Smooth muscle cell of the brain vasculature (primary cell): Measurements from ENCODE around the gene ZNG1B.
"Not testable (repeated sequence)": the region's sequence is repeated elsewhere in the genome, so short reads cannot be mapped to it uniquely, and the experiment has no call there.

Source experiments
- DNase-seq: peaks from one replicate; pipeline ENCODE4 v3.0.0-alpha.2; 2012; ENCODE audit warnings: low read depth, low spot score

The ZNG1B gene

GRCh38 chr2:113437508-113438465, at the start of gene ZNG1B:
Gene ZNG1B (plus strand): TSS chr2:113437691. CDS start chr2:113437869, 178 bp downstream.
- DNase-seq: not testable (repeated sequence)

DNA sequence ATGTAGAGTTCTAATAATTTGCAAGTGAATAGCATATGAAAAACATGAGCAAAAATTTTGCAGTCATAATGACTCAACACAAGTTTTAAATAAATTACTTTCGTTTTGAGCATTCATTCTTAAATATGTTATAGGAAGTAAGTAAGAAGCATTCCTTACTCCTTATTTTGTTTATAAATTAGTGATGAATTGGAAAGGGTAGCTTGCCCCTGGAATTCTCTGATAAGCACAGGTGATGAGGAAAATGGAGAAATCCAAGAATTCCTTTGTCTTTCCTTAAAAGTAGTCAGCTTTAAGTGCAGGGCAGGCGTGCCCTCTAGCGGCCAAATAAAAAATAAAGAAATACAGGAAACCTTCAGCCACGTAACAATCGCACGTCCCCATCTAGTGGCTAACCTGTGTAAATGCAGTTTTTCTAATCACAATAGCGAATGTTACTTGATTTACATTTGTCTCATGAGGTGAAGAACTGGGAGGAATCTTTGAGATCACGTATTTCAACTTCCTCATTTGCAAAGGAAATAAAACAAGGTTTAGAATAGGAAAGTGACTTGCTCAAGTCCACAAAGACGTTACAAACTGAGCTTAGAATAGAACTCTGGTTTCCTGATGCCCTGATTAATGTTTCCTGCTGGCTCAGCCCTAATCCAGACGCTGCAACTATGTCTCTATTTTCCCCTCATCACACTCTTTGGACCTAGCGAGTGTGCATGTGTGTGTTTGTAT, 47.2 kb upstream of the ZNG1B start:
- DNase-seq: peak; percentile 75

GRCh38 chr2:113391073-113391472, 46.4 kb upstream of the ZNG1B start:
- DNase-seq: no peak

GRCh38 chr2:113406114-113406513, 31.4 kb upstream of the ZNG1B start:
- DNase-seq: no peak

GRCh38 chr2:113407446-113408099, 29.9 kb upstream of the ZNG1B start:
- no peak for DNase-seq

DNA sequence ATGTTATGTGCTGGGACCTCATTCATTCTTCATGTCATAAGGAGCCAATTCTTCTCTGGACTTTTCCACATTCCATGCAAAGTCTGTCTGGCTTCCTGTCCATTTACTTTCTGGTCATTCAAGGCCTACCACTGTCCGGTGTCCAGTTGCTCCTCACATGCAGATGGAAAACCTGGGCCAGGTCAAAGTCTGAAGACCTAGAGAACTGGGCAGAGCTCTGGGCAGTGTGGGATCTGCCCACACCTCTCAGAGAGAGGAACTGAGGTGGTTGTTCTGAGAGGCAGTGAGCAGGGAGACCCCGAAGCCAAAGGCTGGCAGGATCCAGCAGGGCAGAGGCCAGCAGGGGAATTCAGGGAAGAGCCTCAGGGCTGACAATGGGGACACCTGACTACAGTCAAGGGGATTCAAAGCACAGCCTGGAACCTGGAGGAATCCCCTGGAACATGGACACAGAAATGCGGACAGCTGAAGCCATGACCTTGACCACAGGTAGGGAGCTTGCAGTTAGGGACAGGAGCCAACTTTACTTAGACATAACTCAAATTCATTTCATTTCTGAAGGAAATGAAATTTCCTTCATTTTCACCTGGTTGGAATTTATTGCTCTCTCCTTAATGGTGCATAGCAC, 25.7 kb upstream of the ZNG1B start:
- DNase-seq: not testable (repeated sequence)

DNA sequence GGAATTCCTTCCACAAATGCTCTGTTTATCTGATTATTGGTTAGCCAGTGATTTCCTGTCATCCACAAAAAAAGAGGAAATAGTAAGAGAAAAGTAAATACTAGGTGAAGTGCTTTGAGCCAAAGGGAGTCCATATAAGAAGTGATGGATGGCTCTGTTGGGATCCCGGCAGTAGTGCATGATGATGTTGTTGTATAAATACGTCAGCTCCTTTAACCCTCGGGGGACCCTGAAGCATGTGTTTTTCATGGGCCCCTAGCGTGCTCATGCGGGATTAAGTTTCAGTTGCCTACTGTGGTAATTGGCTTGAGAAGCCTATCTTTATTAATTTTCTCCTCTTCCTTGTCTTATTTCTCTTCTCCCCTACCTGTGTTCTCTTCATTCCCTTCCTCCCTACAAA, 24.7 kb upstream of the ZNG1B start:
- DNase-seq: not testable (repeated sequence)

DNA sequence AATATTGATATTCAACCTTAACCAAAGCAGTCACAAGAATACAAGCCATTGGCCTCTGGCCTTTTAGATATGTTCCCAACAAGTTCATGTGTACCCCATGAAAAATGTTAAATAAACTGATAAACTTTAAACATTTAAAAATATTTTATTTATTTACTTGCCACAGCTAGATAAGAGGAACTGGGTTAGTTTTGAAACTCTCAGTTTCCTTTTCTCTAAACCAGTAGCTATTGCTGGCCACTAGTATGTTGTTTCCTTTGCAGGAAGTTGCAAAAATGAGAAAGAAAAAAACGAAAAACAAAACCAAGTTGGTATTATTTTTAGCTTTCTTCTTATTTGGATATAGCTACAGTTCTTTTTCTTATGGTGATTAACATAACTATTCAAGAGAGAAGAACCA, 5.7 kb upstream of the ZNG1B start:
- not testable (repeated sequence) for DNase-seq

DNA sequence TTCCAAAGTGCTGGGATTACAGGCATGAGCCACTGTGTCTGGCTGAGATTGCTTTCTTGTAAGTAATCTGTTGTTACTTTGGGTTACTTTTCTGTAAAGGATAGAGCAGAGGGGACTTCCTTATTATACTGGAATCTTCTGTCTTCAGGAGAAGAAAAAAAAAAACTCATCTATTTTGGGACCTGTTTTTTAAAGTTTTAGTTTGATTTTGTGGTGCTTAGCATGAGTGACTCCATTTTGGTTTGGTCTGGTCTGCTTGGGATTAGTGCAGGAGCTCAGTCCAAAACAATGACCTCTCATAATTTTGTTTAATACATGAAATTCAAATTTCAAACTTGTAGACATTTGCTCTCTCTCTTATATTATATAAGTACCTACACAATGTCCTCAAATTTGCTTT, 4.0 kb upstream of the ZNG1B start:
- DNase-seq: not testable (repeated sequence)

- not testable (repeated sequence) for DNase-seq
Measured at GRCh38 chr2:113465770-113466169, 28.3 kb downstream of the ZNG1B start.

DNA sequence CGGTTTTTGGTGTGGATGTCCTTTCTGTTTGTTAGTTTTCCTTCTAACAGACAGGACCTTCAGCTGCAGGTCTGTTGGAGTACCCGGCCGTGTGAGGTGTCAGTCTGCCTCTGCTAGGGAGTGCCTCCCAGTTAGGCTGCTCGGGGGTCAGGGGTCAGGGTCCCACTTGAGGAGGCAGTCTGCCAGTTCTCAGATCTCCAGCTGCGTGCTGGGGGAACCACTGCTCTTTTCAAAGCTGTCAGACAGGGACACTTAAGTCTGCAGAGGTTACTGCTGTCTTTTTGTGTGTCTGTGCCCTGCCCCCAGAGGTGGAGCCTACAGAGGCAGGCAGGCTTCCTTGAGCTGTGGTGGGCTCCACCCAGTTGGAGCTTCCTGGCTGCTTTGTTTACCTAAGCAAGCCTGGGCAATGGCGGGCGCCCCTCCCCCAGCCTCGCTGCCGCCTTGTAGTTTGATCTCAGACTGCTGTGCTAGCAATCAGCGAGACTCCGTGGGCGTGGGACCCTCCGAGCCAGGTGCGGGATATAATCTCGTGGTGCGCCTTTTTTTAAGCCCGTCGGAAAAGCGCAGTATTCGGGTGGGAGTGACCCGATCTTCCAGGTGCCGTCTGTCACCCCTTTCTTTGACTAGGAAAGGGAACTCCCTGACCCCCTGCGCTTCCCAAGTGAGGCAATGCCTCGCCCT, 39.3 kb downstream of the ZNG1B start:
- not testable (repeated sequence) for DNase-seq

DNA sequence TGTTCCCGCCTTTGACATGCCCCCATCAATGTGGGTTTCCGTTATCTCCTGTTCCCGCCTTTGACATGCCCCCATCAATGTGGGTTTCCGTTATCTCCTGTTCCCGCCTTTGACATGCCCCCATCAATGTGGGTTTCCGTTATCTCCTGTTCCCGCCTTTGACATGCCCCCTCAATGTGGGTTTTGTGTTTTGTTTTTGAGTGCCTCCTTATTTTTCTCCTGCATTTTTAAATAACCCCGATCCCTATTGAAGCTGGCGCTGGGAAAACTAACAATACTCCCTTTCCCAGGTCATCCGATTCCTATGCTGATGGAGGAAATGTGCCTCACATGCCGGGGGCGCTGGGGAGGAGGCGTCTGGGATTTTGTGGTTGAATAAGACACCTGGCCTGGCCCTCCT, 59.0 kb downstream of the ZNG1B start:
- DNase-seq: not testable (repeated sequence)

- not testable (repeated sequence) for DNase-seq
Measured at GRCh38 chr2:113498365-113498764, 60.9 kb downstream of the ZNG1B start, which contains the start of gene FOXD4L1. Gene FOXD4L1 (plus strand): TSS chr2:113498665. CDS start chr2:113499257, 592 bp downstream.

GRCh38 chr2:113499019-113499885, 61.8 kb downstream of the ZNG1B start:
- DNase-seq: not testable (repeated sequence)

DNA sequence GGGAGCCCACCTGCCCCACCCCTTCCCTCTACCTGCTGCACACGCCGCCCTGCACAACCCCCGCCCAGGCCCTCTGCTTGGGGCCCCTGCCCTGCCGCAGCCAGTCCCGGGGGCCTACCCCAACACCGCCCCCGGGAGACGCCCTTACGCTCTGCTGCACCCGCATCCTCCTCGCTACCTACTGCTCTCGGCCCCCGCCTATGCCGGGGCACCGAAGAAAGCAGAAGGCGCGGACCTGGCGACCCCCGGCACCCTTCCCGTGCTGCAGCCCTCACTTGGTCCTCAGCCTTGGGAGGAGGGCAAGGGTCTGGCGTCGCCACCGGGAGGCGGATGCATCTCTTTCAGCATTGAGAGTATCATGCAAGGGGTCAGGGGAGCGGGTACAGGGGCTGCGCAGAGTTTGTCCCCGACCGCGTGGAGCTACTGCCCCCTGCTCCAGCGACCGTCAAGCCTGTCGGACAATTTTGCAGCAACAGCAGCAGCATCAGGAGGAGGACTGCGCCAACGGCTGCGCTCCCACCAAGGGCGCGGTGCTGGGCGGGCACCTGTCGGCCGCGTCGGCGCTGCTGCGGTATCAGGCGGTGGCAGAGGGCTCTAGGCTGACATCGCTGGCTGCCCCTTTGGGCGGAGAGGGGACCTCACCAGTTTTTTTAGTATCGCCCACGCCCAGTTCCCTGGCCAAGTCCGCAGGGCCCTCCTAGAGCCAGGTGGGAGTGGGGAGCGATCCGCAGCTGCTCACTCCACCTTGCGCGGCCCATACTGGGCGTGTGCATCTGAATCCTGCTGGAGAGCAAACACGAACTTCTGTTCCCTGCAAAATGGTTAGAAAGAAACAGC, 62.6 kb downstream of the ZNG1B start:
- not testable (repeated sequence) for DNase-seq

GRCh38 chr2:113500723-113501038, 63.2 kb downstream of the ZNG1B start:
- DNase-seq: not testable (repeated sequence)

DNA sequence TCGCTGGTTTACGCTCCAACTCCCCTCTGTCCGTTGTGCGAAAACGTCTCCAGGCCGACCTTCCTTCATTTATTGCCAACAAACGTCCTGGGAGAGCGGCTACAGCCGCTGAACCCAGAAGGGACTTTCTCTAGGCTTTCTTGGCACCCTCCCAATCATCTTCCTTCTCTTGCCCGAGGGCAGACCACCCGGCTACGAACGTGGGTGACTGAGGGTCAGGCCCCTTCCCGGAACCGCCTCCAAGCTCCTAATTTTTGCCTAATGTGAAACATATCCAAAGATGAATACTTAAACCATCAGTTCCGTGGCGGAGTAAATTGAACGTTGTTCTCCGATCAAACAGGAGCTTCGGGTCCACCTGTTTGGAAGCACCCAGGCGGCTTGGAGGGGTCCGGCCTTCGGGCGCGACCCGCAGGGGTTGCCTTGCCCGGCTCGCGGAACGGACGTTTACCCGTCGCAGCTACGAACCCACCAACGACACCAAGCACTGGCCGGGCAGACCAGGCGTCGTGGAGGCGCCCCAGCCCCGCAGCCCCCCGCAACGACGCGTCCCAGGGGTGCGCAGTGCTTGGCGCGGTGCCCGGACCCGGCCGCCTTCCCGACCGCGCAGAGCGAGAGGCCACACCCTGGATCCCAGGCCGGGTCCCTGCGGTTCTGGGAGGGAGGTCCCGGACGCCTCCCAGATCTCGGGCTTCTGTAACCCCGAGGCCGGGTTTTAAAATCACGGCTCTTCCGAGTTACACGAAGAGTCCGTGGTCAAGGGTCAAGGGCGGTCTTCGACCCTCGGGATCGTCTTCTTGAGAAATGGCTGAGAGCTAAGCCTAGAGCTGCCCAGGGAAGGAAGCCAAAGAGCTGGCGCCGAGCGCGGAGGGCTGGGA, 65.0 kb downstream of the ZNG1B start:
- not testable (repeated sequence) for DNase-seq
